SK-N-SH (cell line): Measurements from ENCODE around the gene CD38. TPM values are rescaled to one million over a fixed set of nuclear protein-coding genes. Genes with fewer than 3 reads are reported as not detected.

Source experiments
- CTCF ChIA-PET: fragments of 300-600, 350-600 bp; formaldehyde crosslinking; extraction: SDS; loops from one replicate; lab custom pipeline; 2021; lab: Yijun Ruan, JAX
- POLR2A ChIA-PET: fragments of 350-600 bp; sonication (Branson Sonifier 250); formaldehyde crosslinking; extraction: SDS; loops from one replicate; lab custom pipeline; 2020; ENCODE audit warnings: antibody characterized with exemption, inconsistent platforms; lab: Yijun Ruan, JAX
- DNase-seq: peaks from one replicate; pipeline ENCODE4 v3.0.0; 2012
- H2AFZ ChIP-seq: fragments of 200-600 bp; sonication (generic); 2 replicates; pipeline ENCODE4 v1.8.1; 2016; ENCODE audit warnings: antibody characterized with exemption, mild to moderate bottlenecking, low read depth
- H3F3A ChIP-seq: fragments of 200-600 bp; sonication (generic); replicated peaks from 2 replicates; pipeline ENCODE3; 2016; ENCODE audit warnings: antibody characterized with exemption, mild to moderate bottlenecking; ENCODE audit not compliant: insufficient read depth
- H3K27ac ChIP-seq, 2 experiments: fragments of 200-500 bp in 1 of 2; fragments of 200-600 bp in 1 of 2; sonication (Bioruptor generic) in 1 of 2; sonication (generic), shearing (Covaris generic) in 1 of 2; 2 replicates each; pipeline versions ENCODE4 v1.5.1 to v1.6.1; 2014 to 2016; ENCODE audit warnings: low read depth in 2 of 2, inconsistent platforms in 1 of 2, low read length in 1 of 2, mild to moderate bottlenecking in 1 of 2, mixed read lengths in 1 of 2
- H3K27me3 ChIP-seq: fragments of 200-600 bp; sonication (generic), shearing (Covaris generic); 2 replicates; pipeline ENCODE4 v1.6.1; 2016; ENCODE audit warnings: mixed run types; ENCODE audit not compliant: insufficient read depth
- H3K36me3 ChIP-seq, 2 experiments: fragments of 200-500 bp in 1 of 2; fragments of 200-600 bp in 1 of 2; sonication (Bioruptor generic) in 1 of 2; sonication (generic) in 1 of 2; replicated peaks in 1 of 2; 2 replicates each; pipeline versions ENCODE3 to v1.5.1; 2014 to 2016; ENCODE audit warnings: low read length in 1 of 2, mild to moderate bottlenecking in 1 of 2; ENCODE audit not compliant: insufficient read depth in 2 of 2, control insufficient read depth in 1 of 2
- H3K4me1 ChIP-seq, 2 experiments: fragments of 200-500 bp in 1 of 2; fragments of 200-600 bp in 1 of 2; sonication (Bioruptor generic) in 1 of 2; sonication (generic), shearing (Covaris generic) in 1 of 2; 2 replicates each; pipeline versions ENCODE4 v1.5.1 to v1.6.1; 2014 to 2016; ENCODE audit warnings: low read depth in 1 of 2, low read length in 1 of 2, mixed run types in 1 of 2; ENCODE audit not compliant: insufficient read depth in 2 of 2, control insufficient read depth in 1 of 2
- H3K4me2 ChIP-seq: fragments of 200-600 bp; sonication (generic), shearing (Covaris generic); 2 replicates; pipeline ENCODE4 v1.6.1; 2017; ENCODE audit warnings: mixed run types
- H3K4me3 ChIP-seq, 2 experiments: fragments of 200-500 bp in 1 of 2; fragments of 200-600 bp in 1 of 2; sonication (Bioruptor generic) in 1 of 2; sonication (generic), shearing (Covaris generic) in 1 of 2; 2 replicates each; pipeline versions ENCODE4 v1.5.1 to v1.8.1; 2014 to 2016; ENCODE audit warnings: low read depth in 2 of 2, inconsistent platforms in 1 of 2, low read length in 1 of 2, mild to moderate bottlenecking in 1 of 2, mixed read lengths in 1 of 2, moderate library complexity in 1 of 2
- H3K79me2 ChIP-seq: fragments of 200-600 bp; sonication (generic); 2 replicates; pipeline ENCODE4 v1.8.1; 2017; ENCODE audit warnings: mild to moderate bottlenecking; ENCODE audit not compliant: insufficient read depth
- H3K9ac ChIP-seq: fragments of 200-600 bp; sonication (generic); 2 replicates; pipeline ENCODE4 v1.6.1; 2017; ENCODE audit warnings: mixed run types
- H3K9me2 ChIP-seq: fragments of 200-600 bp; sonication (generic); 2 replicates; pipeline ENCODE4 v1.6.1; 2017; ENCODE audit warnings: mixed run types
- H3K9me3 ChIP-seq: fragments of 200-600 bp; sonication (generic); 2 replicates; pipeline ENCODE4 v1.6.1; 2017; ENCODE audit warnings: mixed run types, mild to moderate bottlenecking, moderate library complexity
- H4K20me1 ChIP-seq: fragments of 200-600 bp; sonication (generic); 2 replicates; pipeline ENCODE4 v1.6.1; 2017; ENCODE audit warnings: mild to moderate bottlenecking, mixed run types; ENCODE audit not compliant: insufficient read depth
- CTCF ChIP-seq: fragments of 200-600 bp; sonication (generic); IDR thresholded peaks from 2 replicates; pipeline ENCODE4 v1.6.1; 2017; ENCODE audit warnings: antibody characterized with exemption, mild to moderate bottlenecking, moderate library complexity
- EP300 ChIP-seq, 2 experiments: IDR thresholded peaks; 2 replicates each; pipeline versions ENCODE4 v1.4.0 to v1.6.1; 2012; ENCODE audit warnings: borderline replicate concordance in 1 of 2, low read depth in 1 of 2, low read length in 1 of 2
- EZH2phosphoT487 ChIP-seq: fragments of 200-600 bp; sonication (generic); IDR thresholded peaks from 2 replicates; pipeline ENCODE4 v1.6.1; 2017; ENCODE audit warnings: low read depth, mixed run types, mild to moderate bottlenecking, antibody characterized with exemption, moderate library complexity, borderline replicate concordance
- JUND ChIP-seq: IDR thresholded peaks from 2 replicates; pipeline ENCODE4 v1.4.0; 2012
- MEF2A ChIP-seq: IDR thresholded peaks from 2 replicates; pipeline ENCODE4 v1.4.0; 2012; ENCODE audit warnings: low read depth, borderline replicate concordance
- MXI1 ChIP-seq: IDR thresholded peaks from 2 replicates; pipeline ENCODE4 v1.6.1; 2012; ENCODE audit warnings: mild to moderate bottlenecking, low read depth, low read length, improper control_type of control experiment
- PBX3 ChIP-seq: IDR thresholded peaks from 2 replicates; pipeline ENCODE4; 2012
- RXRA ChIP-seq: IDR thresholded peaks from 2 replicates; pipeline ENCODE4 v1.4.0; 2012; ENCODE audit warnings: low read depth, mild to moderate bottlenecking, borderline replicate concordance
- SIN3A ChIP-seq: IDR thresholded peaks from 2 replicates; pipeline ENCODE4 v1.6.1; 2012; ENCODE audit warnings: low read depth, mild to moderate bottlenecking, low read length, moderate library complexity, borderline replicate concordance
- SMC3 ChIP-seq: IDR thresholded peaks from 2 replicates; pipeline ENCODE4 v1.6.1; 2012; ENCODE audit warnings: low read depth, low read length, improper control_type of control experiment
- TCF12 ChIP-seq: IDR thresholded peaks from 2 replicates; pipeline ENCODE4 v1.4.0; 2012
- TEAD4 ChIP-seq: IDR thresholded peaks from 2 replicates; pipeline ENCODE4 v1.4.0; 2012; ENCODE audit warnings: mild to moderate bottlenecking, borderline replicate concordance; ENCODE audit not compliant: insufficient read depth
- WGBS: methylation state at CpG from one replicate; pipeline ENCODE4 v1.1.6; 2017; ENCODE audit warnings: low lambda C conversion rate; 5-methylcytosine and 5-hydroxymethylcytosine counted together
- polyA plus RNA-seq, 3 experiments: library from polyadenylated mRNA; depleted of rRNA; stranded (reverse); fragments of >200 nt; gene quantifications; 2 replicates each; pipeline ENCODE4 v1.2.3, GENCODE V29; 2012
- TF ChIP-seq, protein P1 (sequence below): fragments of 150-350 bp; IDR thresholded peaks from 2 replicates; pipeline ENCODE4 v1.6.1; 2016; ENCODE audit warnings: mild to moderate bottlenecking, low read depth, low read length
- TF ChIP-seq, protein P2 (sequence below): IDR thresholded peaks from 2 replicates; pipeline ENCODE4 v1.4.0; 2012; ENCODE audit warnings: low read depth, borderline replicate concordance
- TF ChIP-seq, protein P3 (sequence below): fragments of 150-350 bp; IDR thresholded peaks from 2 replicates; pipeline ENCODE4 v1.6.1; 2017; ENCODE audit warnings: antibody characterized with exemption, low read length, low read depth, borderline replicate concordance

Gene CD38
- polyA plus RNA-seq, 1 of the 3 experiments (the other 2 are of a cell fraction) = 0.02 TPM

DNA sequence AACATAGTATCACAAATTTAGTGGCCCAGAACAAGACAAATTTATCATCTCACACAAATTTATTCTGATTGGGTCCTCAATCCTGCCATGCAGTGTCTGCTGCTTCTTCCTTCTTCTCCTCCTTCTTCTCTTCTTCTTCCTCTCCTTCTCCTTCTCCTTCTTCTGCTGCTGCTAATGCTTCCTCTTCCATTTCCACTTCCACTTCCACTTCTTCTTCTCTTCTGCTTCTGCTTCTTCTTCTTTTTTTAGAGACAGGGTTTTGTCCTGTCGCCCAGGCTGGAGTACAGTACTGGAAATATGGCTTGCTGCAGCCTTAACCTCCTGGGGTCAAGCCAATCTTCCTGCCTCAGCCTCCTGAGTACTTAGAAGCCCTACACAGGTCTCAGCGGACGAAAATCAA is 122.9 kb downstream of the CD38 start:
- Histone ChIP-seq H3K9ac (no peak overlapping the region), H3K4me2 (no peak overlapping the region), H3K9me2 (no peaks in the 10 kb centered on the region), H3K4me3 (no peak overlapping the region), H3K4me1 (no peaks in the 10 kb centered on the region; a peak in 1 of 4 replicates), H3K36me3 (no peaks in the 10 kb centered on the region), H3K27me3 (no peaks in the 10 kb centered on the region; the same call in 1 of the 2 replicates), H4K20me1 (no peaks in the 10 kb centered on the region), H3K27ac (no peak overlapping the region), H3F3A (no peaks in the 10 kb centered on the region), H3K79me2 (no peaks in the 10 kb centered on the region), H2AFZ (no peak overlapping the region), H3K9me3 (no peaks in the 10 kb centered on the region)
- DNase-seq = no peak
- WGBS = 60% methylated on average over 3 of the region's 3 CpGs
- ChIA-PET POLR2A (no interaction called here), CTCF (interaction anchor here (1.2 to 2.2 kb wide), 2 partner anchors 18 to 55 kb away, joined by 4 to 10 read pairs; no protein-coding TSS in a partner anchor)
- TF ChIP-seq RXRA (no peak), MEF2A (no peak), JUND (no peak), CTCF (no peak), MXI1 (no peak), EZH2phosphoT487 (no peak), SIN3A (no peak), TEAD4 (no peak), PBX3 (no peak), EP300 (IDR thresholded peaks at IDR 0.05; ENCODE audit: borderline replicate concordance in 1 of 2, low read depth in 1 of 2, low read length in 1 of 2) (no peak), SMC3 (no peak), TCF12 (no peak)
- TF ChIP-seq, protein P1, sequence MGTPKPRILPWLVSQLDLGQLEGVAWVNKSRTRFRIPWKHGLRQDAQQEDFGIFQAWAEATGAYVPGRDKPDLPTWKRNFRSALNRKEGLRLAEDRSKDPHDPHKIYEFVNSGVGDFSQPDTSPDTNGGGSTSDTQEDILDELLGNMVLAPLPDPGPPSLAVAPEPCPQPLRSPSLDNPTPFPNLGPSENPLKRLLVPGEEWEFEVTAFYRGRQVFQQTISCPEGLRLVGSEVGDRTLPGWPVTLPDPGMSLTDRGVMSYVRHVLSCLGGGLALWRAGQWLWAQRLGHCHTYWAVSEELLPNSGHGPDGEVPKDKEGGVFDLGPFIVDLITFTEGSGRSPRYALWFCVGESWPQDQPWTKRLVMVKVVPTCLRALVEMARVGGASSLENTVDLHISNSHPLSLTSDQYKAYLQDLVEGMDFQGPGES = no peak
- TF ChIP-seq, protein P2, sequence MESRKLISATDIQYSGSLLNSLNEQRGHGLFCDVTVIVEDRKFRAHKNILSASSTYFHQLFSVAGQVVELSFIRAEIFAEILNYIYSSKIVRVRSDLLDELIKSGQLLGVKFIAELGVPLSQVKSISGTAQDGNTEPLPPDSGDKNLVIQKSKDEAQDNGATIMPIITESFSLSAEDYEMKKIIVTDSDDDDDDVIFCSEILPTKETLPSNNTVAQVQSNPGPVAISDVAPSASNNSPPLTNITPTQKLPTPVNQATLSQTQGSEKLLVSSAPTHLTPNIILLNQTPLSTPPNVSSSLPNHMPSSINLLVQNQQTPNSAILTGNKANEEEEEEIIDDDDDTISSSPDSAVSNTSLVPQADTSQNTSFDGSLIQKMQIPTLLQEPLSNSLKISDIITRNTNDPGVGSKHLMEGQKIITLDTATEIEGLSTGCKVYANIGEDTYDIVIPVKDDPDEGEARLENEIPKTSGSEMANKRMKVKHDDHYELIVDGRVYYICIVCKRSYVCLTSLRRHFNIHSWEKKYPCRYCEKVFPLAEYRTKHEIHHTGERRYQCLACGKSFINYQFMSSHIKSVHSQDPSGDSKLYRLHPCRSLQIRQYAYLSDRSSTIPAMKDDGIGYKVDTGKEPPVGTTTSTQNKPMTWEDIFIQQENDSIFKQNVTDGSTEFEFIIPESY = no peak
- TF ChIP-seq, protein P3, sequence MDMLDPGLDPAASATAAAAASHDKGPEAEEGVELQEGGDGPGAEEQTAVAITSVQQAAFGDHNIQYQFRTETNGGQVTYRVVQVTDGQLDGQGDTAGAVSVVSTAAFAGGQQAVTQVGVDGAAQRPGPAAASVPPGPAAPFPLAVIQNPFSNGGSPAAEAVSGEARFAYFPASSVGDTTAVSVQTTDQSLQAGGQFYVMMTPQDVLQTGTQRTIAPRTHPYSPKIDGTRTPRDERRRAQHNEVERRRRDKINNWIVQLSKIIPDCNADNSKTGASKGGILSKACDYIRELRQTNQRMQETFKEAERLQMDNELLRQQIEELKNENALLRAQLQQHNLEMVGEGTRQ = no peak
